ENCODE results near the gene RAMP3. TPM values are rescaled to one million over a fixed set of nuclear protein-coding genes. Genes with fewer than 3 reads are reported as not detected.
"Not testable (repeated sequence)": the region's sequence is repeated elsewhere in the genome, so short reads cannot be mapped to it uniquely, and the experiment has no call there.

Gene RAMP3
- polyA plus RNA-seq, 10 donors = 1.7 to 6.9 (median 4.9) TPM

- DNase-seq = no peak
Measured at GRCh38 chr7:45155941-45156340, 1.6 kb upstream of the RAMP3 start.

GRCh38 chr7:45156516-45157272, 897 bp upstream of the RAMP3 start:
- DNase-seq = no peak

- DNase-seq = no peak
Measured at GRCh38 chr7:45157286-45157652, 322 bp upstream of the RAMP3 start.

GRCh38 chr7:45158471-45158870, 880 bp downstream of the RAMP3 start:
- DNase-seq = no peak

- no peak for DNase-seq
Measured at GRCh38 chr7:45159296-45159695, 1.7 kb downstream of the RAMP3 start.

- DNase-seq = no peak
Measured at GRCh38 chr7:45160417-45160881, 2.9 kb downstream of the RAMP3 start.

- DNase-seq = no peak
Measured at GRCh38 chr7:45161138-45161537, 3.5 kb downstream of the RAMP3 start.

- no peak for DNase-seq
Measured at GRCh38 chr7:45161842-45162241, 4.3 kb downstream of the RAMP3 start.

- DNase-seq = no peak
Measured at GRCh38 chr7:45162311-45162845, 4.8 kb downstream of the RAMP3 start.

- no peak for DNase-seq
Measured at GRCh38 chr7:45162943-45163691, 5.5 kb downstream of the RAMP3 start.

GRCh38 chr7:45163692-45164052, 6.1 kb downstream of the RAMP3 start:
- DNase-seq = no peak

- DNase-seq = not testable (repeated sequence)
Measured at GRCh38 chr7:45164271-45164670, 6.7 kb downstream of the RAMP3 start.

- no peak for DNase-seq
Measured at GRCh38 chr7:45165857-45166256, 8.3 kb downstream of the RAMP3 start.

- DNase-seq = no peak
Measured at GRCh38 chr7:45171946-45172345, 14.4 kb downstream of the RAMP3 start.

- no peak for DNase-seq
Measured at GRCh38 chr7:45173596-45174327, 16.2 kb downstream of the RAMP3 start.

- no peak for DNase-seq
Measured at GRCh38 chr7:45174328-45174610, 16.7 kb downstream of the RAMP3 start.

- DNase-seq = no peak
Measured at GRCh38 chr7:45174966-45175765, 17.6 kb downstream of the RAMP3 start.

GRCh38 chr7:45176091-45176490, 18.5 kb downstream of the RAMP3 start:
- no peak for DNase-seq

GRCh38 chr7:45176886-45177731, 19.5 kb downstream of the RAMP3 start:
- DNase-seq = no peak

- no peak for DNase-seq
Measured at GRCh38 chr7:45177801-45178200, 20.2 kb downstream of the RAMP3 start.

All from muscle of back (tissue), 11 donors.